ENCODE measurements around the gene DOCK10. TPM values are rescaled to one million over a fixed set of nuclear protein-coding genes. Genes with fewer than 3 reads are reported as not detected.

The DOCK10 gene
- total and polyA plus RNA-seq, 10 of the 15 experiments (the other 5 are each of a cell fraction or from before 2014, with no cell fraction given), result 16.9 to 120 (median 85.5) TPM

DNA sequence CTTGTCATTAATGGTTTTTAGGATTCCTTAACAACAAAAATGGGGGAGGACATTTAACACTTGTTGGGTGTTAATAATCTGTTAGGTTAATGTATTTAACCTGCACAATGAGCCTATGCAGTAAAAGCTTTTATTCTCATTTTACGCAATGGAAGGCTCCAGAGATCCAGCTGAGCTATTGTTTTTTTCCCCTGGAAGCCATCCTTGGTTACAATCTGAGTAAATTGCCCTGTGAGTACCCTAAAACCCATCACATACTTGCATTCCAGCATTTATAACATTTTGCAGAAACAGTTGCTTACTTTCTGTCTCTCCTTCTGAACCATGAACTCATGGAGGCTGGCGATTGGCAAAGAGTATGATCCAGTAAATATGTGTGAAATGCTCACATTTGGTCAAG lies 30.2 kb upstream of the DOCK10 start:
- Histone ChIP-seq H3K27me3 (replicated peaks in 1 of 2; ENCODE audit: control insufficient read depth in 2 of 2, insufficient read depth in 2 of 2, low read length in 1 of 2) (no peaks in the 10 kb centered on the region; a peak in 1 of 4 replicates), H3K36me3 (ENCODE audit: control insufficient read depth in 2 of 2, insufficient read depth in 2 of 2, low read length in 1 of 2) (no peaks in the 10 kb centered on the region), H3K9me3 (replicated peaks; ENCODE audit: control insufficient read depth, insufficient read depth, low read length) (peaks cover under 1% of the 10 kb centered on the region; the same call in 2 of the 3 replicates), H3K4me2 (ENCODE audit: control insufficient read depth, insufficient read depth) (no peak overlapping the region), H2AFZ (ENCODE audit: control insufficient read depth, low read depth, low read length) (no peak overlapping the region), H3K4me1 (ENCODE audit: control insufficient read depth, insufficient read depth, low read length) (no peaks in the 10 kb centered on the region), H4K20me1 (ENCODE audit: control insufficient read depth, insufficient read depth) (no peaks in the 10 kb centered on the region), H3K9ac (ENCODE audit: control insufficient read depth, insufficient read depth, low read length) (no peak overlapping the region), H3K27ac (ENCODE audit: control insufficient read depth, insufficient read depth) (no peak overlapping the region), H3K79me2 (ENCODE audit: control insufficient read depth, insufficient read depth, low read length) (no peaks in the 10 kb centered on the region), H3K4me3 (no peak overlapping the region)
- ChIA-PET POLR2A (no interaction called here), CTCF (no interaction called here), RAD21 (ENCODE audit: unreplicated experiment) (no interaction called here), SMC1A (ENCODE audit: uncharacterized antibody, unreplicated experiment) (interaction anchor here (1.0 to 1.6 kb wide), 4 partner anchors 22 to 71 kb away, joined by 3 to 6 read pairs (median 3); no protein-coding TSS in a partner anchor)
- intact Hi-C loops (cut with micrococcal nuclease; ENCODE audit: unreplicated experiment) (no loop called here), in situ Hi-C loops (cut with MboI) (no loop called here)
- no peak for DNase-seq (ENCODE audit: low read depth, low spot score)
- no TSS peak for BruUV-seq (replicated peaks)
- WGBS (ENCODE audit: insufficient coverage, insufficient replicate concordance, low lambda C conversion rate, missing lambda C conversion rate), result 36% methylated on average over 2 of the region's 2 CpGs
- FAIRE-seq, result no peak
- no peak for ATAC-seq
- no peak for TF ChIP-seq SPI1 (IDR thresholded peaks at IDR 0.05; ENCODE audit: borderline replicate concordance, insufficient read depth, low read depth, low read length)
- TF ChIP-seq POU2F2 (IDR thresholded peaks at IDR 0.05; ENCODE audit: borderline replicate concordance, low read depth, low read length), result no peak
- no peak for TF ChIP-seq CHD4 (IDR thresholded peaks at IDR 0.05)
- no peak for TF ChIP-seq TCF12 (IDR thresholded peaks at IDR 0.05; ENCODE audit: low read depth, low read length)
- no peak for TF ChIP-seq SUPT20H (IDR thresholded peaks at IDR 0.05; ENCODE audit: borderline replicate concordance, control insufficient read depth, low read depth, low read length)
- TF ChIP-seq, protein P1, sequence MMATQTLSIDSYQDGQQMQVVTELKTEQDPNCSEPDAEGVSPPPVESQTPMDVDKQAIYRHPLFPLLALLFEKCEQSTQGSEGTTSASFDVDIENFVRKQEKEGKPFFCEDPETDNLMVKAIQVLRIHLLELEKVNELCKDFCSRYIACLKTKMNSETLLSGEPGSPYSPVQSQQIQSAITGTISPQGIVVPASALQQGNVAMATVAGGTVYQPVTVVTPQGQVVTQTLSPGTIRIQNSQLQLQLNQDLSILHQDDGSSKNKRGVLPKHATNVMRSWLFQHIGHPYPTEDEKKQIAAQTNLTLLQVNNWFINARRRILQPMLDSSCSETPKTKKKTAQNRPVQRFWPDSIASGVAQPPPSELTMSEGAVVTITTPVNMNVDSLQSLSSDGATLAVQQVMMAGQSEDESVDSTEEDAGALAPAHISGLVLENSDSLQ (IDR thresholded peaks at IDR 0.05), result no peak

DNA sequence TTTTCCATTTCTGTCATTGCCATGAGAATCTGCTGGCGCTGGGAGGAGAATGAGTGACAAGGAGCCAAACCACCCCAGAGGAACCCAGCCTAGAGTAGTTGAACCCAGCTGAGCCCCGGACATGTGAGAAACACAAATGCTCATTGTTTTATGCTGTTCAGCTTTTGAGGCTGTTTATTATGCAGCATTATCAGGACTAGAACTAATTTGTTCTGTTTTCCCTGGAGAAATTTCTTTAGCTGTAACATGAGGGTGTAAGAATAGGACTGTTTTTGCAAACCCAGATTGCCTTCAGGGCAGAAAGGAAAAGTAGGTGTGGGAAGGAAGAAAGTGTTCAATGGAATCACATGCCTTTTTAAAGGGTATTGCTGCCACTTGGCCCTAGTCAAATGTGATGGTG lies 28.5 kb upstream of the DOCK10 start:
- no peak for TF ChIP-seq SREBF1 (IDR thresholded peaks at IDR 0.05; ENCODE audit: low read length)
- TF ChIP-seq HDAC6 (IDR thresholded peaks at IDR 0.05; ENCODE audit: unreplicated experiment), result no peak
- TF ChIP-seq RELA (IDR thresholded peaks at IDR 0.05; ENCODE audit: borderline replicate concordance, partially characterized antibody), result no peak
- TF ChIP-seq, protein P2, sequence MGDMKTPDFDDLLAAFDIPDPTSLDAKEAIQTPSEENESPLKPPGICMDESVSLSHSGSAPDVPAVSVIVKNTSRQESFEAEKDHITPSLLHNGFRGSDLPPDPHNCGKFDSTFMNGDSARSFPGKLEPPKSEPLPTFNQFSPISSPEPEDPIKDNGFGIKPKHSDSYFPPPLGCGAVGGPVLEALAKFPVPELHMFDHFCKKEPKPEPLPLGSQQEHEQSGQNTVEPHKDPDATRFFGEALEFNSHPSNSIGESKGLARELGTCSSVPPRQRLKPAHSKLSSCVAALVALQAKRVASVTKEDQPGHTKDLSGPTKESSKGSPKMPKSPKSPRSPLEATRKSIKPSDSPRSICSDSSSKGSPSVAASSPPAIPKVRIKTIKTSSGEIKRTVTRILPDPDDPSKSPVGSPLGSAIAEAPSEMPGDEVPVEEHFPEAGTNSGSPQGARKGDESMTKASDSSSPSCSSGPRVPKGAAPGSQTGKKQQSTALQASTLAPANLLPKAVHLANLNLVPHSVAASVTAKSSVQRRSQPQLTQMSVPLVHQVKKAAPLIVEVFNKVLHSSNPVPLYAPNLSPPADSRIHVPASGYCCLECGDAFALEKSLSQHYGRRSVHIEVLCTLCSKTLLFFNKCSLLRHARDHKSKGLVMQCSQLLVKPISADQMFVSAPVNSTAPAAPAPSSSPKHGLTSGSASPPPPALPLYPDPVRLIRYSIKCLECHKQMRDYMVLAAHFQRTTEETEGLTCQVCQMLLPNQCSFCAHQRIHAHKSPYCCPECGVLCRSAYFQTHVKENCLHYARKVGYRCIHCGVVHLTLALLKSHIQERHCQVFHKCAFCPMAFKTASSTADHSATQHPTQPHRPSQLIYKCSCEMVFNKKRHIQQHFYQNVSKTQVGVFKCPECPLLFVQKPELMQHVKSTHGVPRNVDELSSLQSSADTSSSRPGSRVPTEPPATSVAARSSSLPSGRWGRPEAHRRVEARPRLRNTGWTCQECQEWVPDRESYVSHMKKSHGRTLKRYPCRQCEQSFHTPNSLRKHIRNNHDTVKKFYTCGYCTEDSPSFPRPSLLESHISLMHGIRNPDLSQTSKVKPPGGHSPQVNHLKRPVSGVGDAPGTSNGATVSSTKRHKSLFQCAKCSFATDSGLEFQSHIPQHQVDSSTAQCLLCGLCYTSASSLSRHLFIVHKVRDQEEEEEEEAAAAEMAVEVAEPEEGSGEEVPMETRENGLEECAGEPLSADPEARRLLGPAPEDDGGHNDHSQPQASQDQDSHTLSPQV (IDR thresholded peaks at IDR 0.05), result no peak
- Histone ChIP-seq H3K36me3 (ENCODE audit: control insufficient read depth in 2 of 2, insufficient read depth in 2 of 2, low read length in 1 of 2) (no peaks in the 10 kb centered on the region), H3K4me1 (ENCODE audit: control insufficient read depth, insufficient read depth, low read length) (no peaks in the 10 kb centered on the region), H3K79me2 (ENCODE audit: control insufficient read depth, insufficient read depth, low read length) (no peaks in the 10 kb centered on the region), H3K27ac (ENCODE audit: control insufficient read depth, insufficient read depth) (no peak overlapping the region), H3K9ac (ENCODE audit: control insufficient read depth, insufficient read depth, low read length) (no peak overlapping the region), H4K20me1 (ENCODE audit: control insufficient read depth, insufficient read depth) (no peaks in the 10 kb centered on the region), H3K9me3 (replicated peaks; ENCODE audit: control insufficient read depth, insufficient read depth, low read length) (peaks cover 1% of the 10 kb centered on the region; the same call in 2 of the 3 replicates), H3K4me2 (ENCODE audit: control insufficient read depth, insufficient read depth) (no peak overlapping the region), H2AFZ (ENCODE audit: control insufficient read depth, low read depth, low read length) (no peak overlapping the region), H3K4me3 (no peak overlapping the region), H3K27me3 (replicated peaks in 1 of 2; ENCODE audit: control insufficient read depth in 2 of 2, insufficient read depth in 2 of 2, low read length in 1 of 2) (no peaks in the 10 kb centered on the region; a peak in 1 of 4 replicates)
- ATAC-seq, result no peak
- RAD21 ChIA-PET (ENCODE audit: unreplicated experiment), result no interaction called here
- no peak for FAIRE-seq
- no TSS peak for BruUV-seq (replicated peaks)
- CTCF ChIA-PET, result interaction anchor here (0.9 kb wide), 1 partner anchor 13 kb away, joined by 3 read pairs; no protein-coding TSS in a partner anchor
- DNase-seq (ENCODE audit: low read depth, low spot score), result no peak
- intact Hi-C loops (cut with micrococcal nuclease; ENCODE audit: unreplicated experiment), result no loop called here
- in situ Hi-C loops (cut with MboI), result no loop called here
- 61% methylated on average over 2 of the region's 2 CpGs for WGBS (ENCODE audit: insufficient coverage, insufficient replicate concordance, low lambda C conversion rate, missing lambda C conversion rate)
- POLR2A ChIA-PET, result interaction anchor here (0.6 kb wide), 1 partner anchor 195 kb away, joined by 5 read pairs; no protein-coding TSS in a partner anchor
- SMC1A ChIA-PET (ENCODE audit: uncharacterized antibody, unreplicated experiment), result interaction anchor here (1.0 to 1.6 kb wide), 3 partner anchors 22 to 70 kb away, joined by 3 read pairs; no protein-coding TSS in a partner anchor
